Astrocyte (in vitro differentiated cells and primary cell): ENCODE results near the gene HAND1. TPM values are rescaled to one million over a fixed set of nuclear protein-coding genes. Genes with fewer than 3 reads are reported as not detected.

ENCODE experiments used
- DNase-seq: peaks from one replicate; pipeline ENCODE4 v3.0.0-alpha.2; 2010; ENCODE audit warnings: low read depth
- FAIRE-seq: peaks from 2 replicates; lab custom pipeline; 2011; peaks lifted over from hg19 to GRCh38; lab: Jason Lieb, UNC
- H2AFZ ChIP-seq: 2 replicates; pipeline ENCODE4 v1.6.0; 2012; ENCODE audit warnings: low read depth, low read length, inconsistent platforms
- H3K27ac ChIP-seq: 2 replicates; pipeline ENCODE4 v1.5.1; 2011; ENCODE audit warnings: low read depth, low read length, inconsistent platforms
- H3K27me3 ChIP-seq: 2 replicates; pipeline ENCODE4 v1.6.0; 2011; ENCODE audit warnings: low read length, inconsistent platforms; ENCODE audit not compliant: insufficient read depth
- H3K36me3 ChIP-seq: 2 replicates; pipeline ENCODE4 v1.5.1; 2011; ENCODE audit warnings: low read length, inconsistent platforms; ENCODE audit not compliant: insufficient read depth
- H3K4me1 ChIP-seq: 2 replicates; pipeline ENCODE4 v1.5.1; 2011; ENCODE audit warnings: low read length, inconsistent platforms; ENCODE audit not compliant: insufficient read depth
- H3K4me2 ChIP-seq: 2 replicates; pipeline ENCODE4 v1.6.0; 2012; ENCODE audit warnings: low read length, inconsistent platforms
- H3K4me3 ChIP-seq: 2 replicates; pipeline ENCODE4 v1.5.1; 2011; ENCODE audit warnings: low read depth, mild to moderate bottlenecking, low read length, inconsistent platforms; ENCODE audit not compliant: insufficient read depth
- H3K79me2 ChIP-seq: 2 replicates; pipeline ENCODE4 v1.6.0; 2012; ENCODE audit warnings: mild to moderate bottlenecking, low read length, inconsistent platforms; ENCODE audit not compliant: insufficient read depth
- H3K9ac ChIP-seq: 2 replicates; pipeline ENCODE4 v1.6.0; 2012; ENCODE audit warnings: mild to moderate bottlenecking, low read length, inconsistent platforms
- H3K9me3 ChIP-seq: 2 replicates; pipeline ENCODE4 v1.5.1; 2012; ENCODE audit warnings: low read depth, mild to moderate bottlenecking, low read length, inconsistent platforms; ENCODE audit not compliant: insufficient read depth
- H4K20me1 ChIP-seq: 2 replicates; pipeline ENCODE4 v1.6.0; 2012; ENCODE audit warnings: low read length, inconsistent platforms; ENCODE audit not compliant: insufficient read depth
- H3K27ac Mint-ChIP-seq: one replicate; pipeline ENCODE4 v1.8.0; 2021; ENCODE audit warnings: mild to moderate bottlenecking, mixed read lengths; ENCODE audit not compliant: unreplicated experiment
- H3K27me3 Mint-ChIP-seq: one replicate; pipeline ENCODE4 v1.8.0; 2021; ENCODE audit warnings: low read depth, mixed read lengths; ENCODE audit not compliant: unreplicated experiment
- H3K36me3 Mint-ChIP-seq: one replicate; pipeline ENCODE4 v1.8.0; 2021; ENCODE audit warnings: low read depth, mixed read lengths; ENCODE audit not compliant: unreplicated experiment
- H3K4me1 Mint-ChIP-seq: one replicate; pipeline ENCODE4 v1.8.0; 2021; ENCODE audit warnings: low read depth, mixed read lengths; ENCODE audit not compliant: unreplicated experiment
- H3K4me3 Mint-ChIP-seq: one replicate; pipeline ENCODE4 v1.8.0; 2021; ENCODE audit warnings: mild to moderate bottlenecking, moderate library complexity, mixed read lengths; ENCODE audit not compliant: unreplicated experiment
- H3K9me3 Mint-ChIP-seq: one replicate; pipeline ENCODE4 v1.8.0; 2021; ENCODE audit warnings: mild to moderate bottlenecking, mixed read lengths; ENCODE audit not compliant: unreplicated experiment
- CTCF ChIP-seq: IDR thresholded peaks from 2 replicates; pipeline ENCODE4 v1.5.1; 2011; ENCODE audit warnings: low read depth, mild to moderate bottlenecking, inconsistent platforms, low read length, moderate library complexity; ENCODE audit not compliant: insufficient read depth
- EZH2 ChIP-seq: IDR thresholded peaks from 2 replicates; pipeline ENCODE4 v1.6.1; 2012; ENCODE audit warnings: mild to moderate bottlenecking, low read length, inconsistent platforms; ENCODE audit not compliant: insufficient read depth
- total RNA-seq: library from RNA; stranded (reverse); gene quantifications from 2 replicates; pipeline ENCODE4 v1.2.1, GENCODE V29; 2021

Gene HAND1
- total RNA-seq, 1 donor from 2014 or later: not detected

DNA sequence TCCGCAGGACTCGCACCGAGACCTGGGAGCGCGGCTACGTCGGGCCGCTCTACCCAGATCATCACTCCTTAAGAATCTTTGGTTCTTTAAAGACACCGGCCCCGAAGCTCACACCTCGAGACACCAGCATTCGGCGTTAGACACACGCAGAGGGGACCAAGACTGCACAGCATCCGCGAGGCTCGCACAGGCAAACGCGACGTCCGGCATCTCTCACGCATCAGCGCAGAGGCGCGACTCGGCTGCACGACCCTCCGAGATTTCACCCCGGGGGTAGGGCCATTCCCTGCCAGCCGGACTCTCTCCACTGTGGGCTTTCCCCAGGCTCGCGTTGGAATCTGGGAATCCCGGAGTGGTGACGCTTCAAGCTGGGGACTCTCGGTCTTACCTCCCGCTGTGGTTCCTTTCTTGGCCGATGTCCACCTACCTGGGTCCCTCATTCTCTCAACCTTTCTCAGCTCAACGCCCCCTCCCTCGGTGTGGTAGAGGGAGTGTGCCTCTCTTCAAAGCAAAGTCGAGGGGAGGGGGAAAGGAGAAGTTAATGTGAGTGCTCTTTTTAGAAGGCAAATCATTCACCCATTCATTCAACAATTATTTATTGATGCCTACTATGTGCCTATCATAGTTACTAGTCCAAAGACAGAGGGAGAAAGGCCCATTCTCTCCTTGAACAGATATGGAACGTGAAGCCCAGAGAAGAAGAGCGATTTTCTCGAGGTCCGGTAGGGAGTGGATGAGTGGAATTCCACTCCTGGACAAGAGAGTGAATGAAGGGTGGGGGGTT is 1.3 kb upstream of the HAND1 start:
- Histone ChIP-seq H3K27ac (no peak overlapping the region), H3K36me3 (no peaks in the 10 kb centered on the region), H2AFZ (no peak overlapping the region), H4K20me1 (peaks cover 33% of the 10 kb centered on the region), H3K9ac (no peak overlapping the region), H3K9me3 (peaks cover 3% of the 10 kb centered on the region), H3K27me3 (peaks cover 98% of the 10 kb centered on the region), H3K4me3 (no peak overlapping the region), H3K4me2 (peak overlapping the region; percentile 30), H3K4me1 (peaks cover 12% of the 10 kb centered on the region), H3K79me2 (no peaks in the 10 kb centered on the region)
- DNase-seq (no peak), FAIRE-seq (no peak)
- TF ChIP-seq CTCF (no peak), EZH2 (peak; percentile 83)
- Mint-ChIP-seq H3K27ac (no peak overlapping the region), H3K27me3 (peaks cover 84% of the 10 kb centered on the region), H3K4me3 (no peak overlapping the region), H3K4me1 (peaks cover 1% of the 10 kb centered on the region), H3K36me3 (no peaks in the 10 kb centered on the region), H3K9me3 (peaks cover 25% of the 10 kb centered on the region)

- Mint-ChIP-seq H3K4me1 (peaks cover 1% of the 10 kb centered on the region), H3K36me3 (peaks cover 2% of the 10 kb centered on the region), H3K9me3 (peaks cover 30% of the 10 kb centered on the region), H3K27me3 (peaks cover 84% of the 10 kb centered on the region), H3K27ac (no peak overlapping the region), H3K4me3 (no peak overlapping the region)
- Histone ChIP-seq H3K4me2 (peak overlapping the region; percentile 75), H3K4me1 (peaks cover 12% of the 10 kb centered on the region), H4K20me1 (peaks cover 39% of the 10 kb centered on the region), H3K27ac (no peak overlapping the region), H2AFZ (no peak overlapping the region), H3K9me3 (peaks cover 3% of the 10 kb centered on the region), H3K4me3 (no peak overlapping the region), H3K27me3 (peaks cover 98% of the 10 kb centered on the region), H3K9ac (no peak overlapping the region), H3K36me3 (no peaks in the 10 kb centered on the region), H3K79me2 (no peaks in the 10 kb centered on the region)
- DNase-seq (no peak), FAIRE-seq (no peak)
- TF ChIP-seq EZH2: no peak
- no peak for TF ChIP-seq CTCF
Observed at GRCh38 chr5:154478752-154479159, 729 bp upstream of the HAND1 start.
